ENCODE measurements around the gene GNA15. TPM values are rescaled to one million over a fixed set of nuclear protein-coding genes. Genes with fewer than 3 reads are reported as not detected.

The GNA15 gene
- total and polyA plus RNA-seq, 2 donors (not counting 3 experiments of a cell fraction or from before 2014, with no cell fraction given), result 0.17 TPM; not detected in 1

- peak; percentile 53 for DNase-seq (ENCODE audit: low read depth, low spot score)
- Histone ChIP-seq H3K27ac (ENCODE audit: insufficient read depth, low read depth, low read length) (no peak overlapping the region), H3K4me1 (ENCODE audit: control insufficient read depth, extremely low read depth, insufficient read depth, low read length) (no peaks in the 10 kb centered on the region), H3K4me3 (replicated peaks in 1 of 3; ENCODE audit: insufficient read depth in 1 of 3, low read depth in 1 of 3, low read length in 3 of 3) (no peak overlapping the region), H3K9ac (replicated peaks; ENCODE audit: extremely low read depth, insufficient read depth, low read length) (no peak overlapping the region), H2AFZ (ENCODE audit: low read depth, low read length) (no peak overlapping the region), H3K27me3 (ENCODE audit: control insufficient read depth in 2 of 2, insufficient read depth in 2 of 2, low read length in 2 of 2) (no peaks in the 10 kb centered on the region), H3K9me1 (replicated peaks; ENCODE audit: control insufficient read depth, extremely low read depth, insufficient read depth, low read length) (no peaks in the 10 kb centered on the region), H3K9me3 (replicated peaks; ENCODE audit: control insufficient read depth, insufficient read depth, low read length) (no peaks in the 10 kb centered on the region), H3K79me2 (ENCODE audit: control insufficient read depth, insufficient read depth, low read length) (no peaks in the 10 kb centered on the region), H3K4me2 (ENCODE audit: insufficient read depth, low read length) (no peak overlapping the region), H4K20me1 (replicated peaks; ENCODE audit: control insufficient read depth, extremely low read depth, insufficient read depth, low read length) (no peaks in the 10 kb centered on the region), H3K36me3 (ENCODE audit: control insufficient read depth in 2 of 2, extremely low read depth in 1 of 2, insufficient read depth in 2 of 2, low read length in 2 of 2) (peaks cover 0 to 3% of the 10 kb centered on the region in 2 experiments)
- dilution Hi-C loops (cut with MboI; ENCODE audit: extremely low pct_ligation_motif_present, low sequenced_read_pairs), result no loop called here
- TF ChIP-seq POLR2AphosphoS5 (IDR thresholded peaks at IDR 0.05; ENCODE audit: insufficient read depth, low read depth, low read length) (no peak), CTCF (IDR thresholded peaks at IDR 0.05; ENCODE audit: extremely low read depth in 1 of 2, insufficient read depth in 1 of 2, low read depth in 1 of 2, low read length in 2 of 2) (peak; percentile 75 to 90), FOS (IDR thresholded peaks at IDR 0.05; ENCODE audit: borderline replicate concordance, insufficient read depth, low read length) (no peak), JUN (IDR thresholded peaks at IDR 0.05; ENCODE audit: borderline replicate concordance, insufficient read depth, insufficient read length, low read depth) (no peak)
- peak; percentile 58 for FAIRE-seq
- CTCF ChIA-PET, result interaction anchor here (0.5 to 3.7 kb wide), 27 partner anchors 9 to 238 kb away, joined by 3 to 17 read pairs (median 4); partner anchors contain the start of gene TLE6
- POLR2A ChIA-PET, result no interaction called here
- no TSS peak for BruUV-seq (replicated peaks)
- intact Hi-C loops (cut with micrococcal nuclease), result loop anchor here (1.0 kb wide), 1 partner anchor 164 kb away; no protein-coding TSS in a partner anchor
Observed at GRCh38 chr19:3125900-3126524, 9.8 kb upstream of the GNA15 start.

Data from endothelial cell of umbilical vein (primary cell).